PC-3 (cell line): ENCODE results near the gene NALCN.

ENCODE experiments used
- EZH2 ChIP-seq: fragments of 300-600 bp; sonication (generic); IDR thresholded peaks from one replicate; pipeline ENCODE4 v1.6.1; 2017; ENCODE audit warnings: antibody characterized with exemption, mild to moderate bottlenecking, low read length; ENCODE audit not compliant: unreplicated experiment
- TF ChIP-seq, protein P1 (sequence below): fragments of 300-600 bp; sonication (generic); conservative IDR thresholded peaks from 2 replicates; pipeline ENCODE4 v1.5.1; 2017; ENCODE audit warnings: antibody characterized with exemption, low read depth, mild to moderate bottlenecking, low read length

DNA sequence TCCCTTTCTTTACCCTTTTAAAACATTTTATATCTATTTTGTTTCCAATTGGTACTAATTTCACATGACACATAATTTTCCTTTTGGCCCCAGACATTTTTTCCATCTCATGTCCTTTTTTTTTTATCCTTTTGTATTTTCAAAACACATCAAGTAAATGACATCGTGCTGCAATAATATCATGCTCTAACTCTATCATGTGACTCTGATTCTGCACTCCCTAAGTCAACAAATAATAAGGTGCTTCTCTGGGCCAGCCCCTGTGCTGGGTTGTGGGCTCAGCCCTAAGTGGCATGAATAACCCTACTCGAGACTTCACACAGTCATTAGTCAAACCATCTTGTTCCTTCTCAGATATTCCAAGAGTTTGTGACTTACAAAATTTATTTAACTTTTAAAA, 21.7 kb downstream of the NALCN start:
- TF ChIP-seq, protein P1, sequence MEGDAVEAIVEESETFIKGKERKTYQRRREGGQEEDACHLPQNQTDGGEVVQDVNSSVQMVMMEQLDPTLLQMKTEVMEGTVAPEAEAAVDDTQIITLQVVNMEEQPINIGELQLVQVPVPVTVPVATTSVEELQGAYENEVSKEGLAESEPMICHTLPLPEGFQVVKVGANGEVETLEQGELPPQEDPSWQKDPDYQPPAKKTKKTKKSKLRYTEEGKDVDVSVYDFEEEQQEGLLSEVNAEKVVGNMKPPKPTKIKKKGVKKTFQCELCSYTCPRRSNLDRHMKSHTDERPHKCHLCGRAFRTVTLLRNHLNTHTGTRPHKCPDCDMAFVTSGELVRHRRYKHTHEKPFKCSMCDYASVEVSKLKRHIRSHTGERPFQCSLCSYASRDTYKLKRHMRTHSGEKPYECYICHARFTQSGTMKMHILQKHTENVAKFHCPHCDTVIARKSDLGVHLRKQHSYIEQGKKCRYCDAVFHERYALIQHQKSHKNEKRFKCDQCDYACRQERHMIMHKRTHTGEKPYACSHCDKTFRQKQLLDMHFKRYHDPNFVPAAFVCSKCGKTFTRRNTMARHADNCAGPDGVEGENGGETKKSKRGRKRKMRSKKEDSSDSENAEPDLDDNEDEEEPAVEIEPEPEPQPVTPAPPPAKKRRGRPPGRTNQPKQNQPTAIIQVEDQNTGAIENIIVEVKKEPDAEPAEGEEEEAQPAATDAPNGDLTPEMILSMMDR, result no peak
- no peak for TF ChIP-seq EZH2
